A549 (cell line): ENCODE results near the gene SMIM32. TPM values are rescaled to one million over a fixed set of nuclear protein-coding genes. Genes with fewer than 3 reads are reported as not detected.

Source experiments
- ATAC-seq, 2 experiments: fragments of 200-7000 bp in 1 of 2; fragments of >200 bp in 1 of 2; cut with Nextera tagmentation in 1 of 2; cut with Tn5 transposase in 1 of 2; 3 replicates each; pipeline versions ENCODE4 v1.8.0 to v1.9.1; 2018 to 2020; ENCODE audit warnings: mild to moderate bottlenecking in 1 of 2, moderate library complexity in 1 of 2
- CTCF ChIA-PET: fragments of 300-600 bp; sonication (Branson Sonifier 250); formaldehyde crosslinking; extraction: SDS; loops from one replicate; lab custom pipeline; 2021; ENCODE audit warnings: antibody characterized with exemption, inconsistent platforms; lab: Yijun Ruan, JAX
- POLR2A ChIA-PET: fragments of 350-600 bp; formaldehyde crosslinking; extraction: SDS; loops from one replicate; lab custom pipeline; 2021; ENCODE audit warnings: antibody characterized with exemption, inconsistent platforms; lab: Yijun Ruan, JAX
- DNase-seq, 2 experiments: peaks; one replicate each; pipeline versions ENCODE4 v3.0.0 to v3.0.0-alpha.2; 2011 to 2016; ENCODE audit warnings: low read depth in 1 of 2, low spot score in 1 of 2
- FAIRE-seq: peaks from 2 replicates; lab custom pipeline; 2011; peaks lifted over from hg19 to GRCh38; lab: Jason Lieb, UNC
- H3K27ac ChIP-seq, 2 experiments: fragments of >200 bp; sonication (Bioruptor Twin); formaldehyde crosslinking; 3 replicates each; pipeline ENCODE4 v1.5.1; 2016 to 2017
- H3K4me1 ChIP-seq: fragments of >200 bp; sonication (Bioruptor Twin); formaldehyde crosslinking; 3 replicates; pipeline ENCODE4 v1.6.1; 2016
- H3K4me2 ChIP-seq: fragments of >200 bp; sonication (Bioruptor Twin); formaldehyde crosslinking; 3 replicates; pipeline ENCODE4 v1.6.1; 2016
- H3K4me3 ChIP-seq: fragments of >200 bp; sonication (Bioruptor Twin); formaldehyde crosslinking; 3 replicates; pipeline ENCODE4 v1.5.1; 2016
- H3K9me3 ChIP-seq: fragments of >200 bp; sonication (Bioruptor Twin); formaldehyde crosslinking; 3 replicates; pipeline ENCODE4 v1.6.1; 2016
- ATOH8 ChIP-seq: fragments of 250-450 bp; sonication (Bioruptor Pico); IDR thresholded peaks from 2 replicates; pipeline ENCODE4 v1.5.0; 2020; ENCODE audit warnings: low read depth, mild to moderate bottlenecking, moderate library complexity
- BHLHE40 ChIP-seq: IDR thresholded peaks from 2 replicates; pipeline ENCODE4 v1.6.1; 2012; ENCODE audit warnings: low read depth, low read length, inconsistent platforms
- CBX8 ChIP-seq: fragments of 200-600 bp; sonication (generic); IDR thresholded peaks from 2 replicates; pipeline ENCODE4 v1.6.1; 2016
- CTCF ChIP-seq: fragments of >200 bp; sonication (Bioruptor Twin); formaldehyde crosslinking; IDR thresholded peaks from 3 replicates; pipeline ENCODE4 v1.5.1; 2016
- E2F6 ChIP-seq: IDR thresholded peaks from 2 replicates; pipeline ENCODE4 v1.6.1; 2012; ENCODE audit warnings: low read depth, borderline replicate concordance
- EHMT2 ChIP-seq: fragments of 200-600 bp; sonication (generic); IDR thresholded peaks from 2 replicates; pipeline ENCODE4 v1.6.1; 2016; ENCODE audit warnings: antibody characterized with exemption, low read depth, mild to moderate bottlenecking, moderate library complexity
- EP300 ChIP-seq, 2 experiments: fragments of >200 bp; sonication (Bioruptor Twin); formaldehyde crosslinking; IDR thresholded peaks; 2 replicates in 1 of 2; 3 replicates in 1 of 2; pipeline ENCODE4 v1.6.1; 2016 to 2017
- FOXS1 ChIP-seq: fragments of 250-450 bp; sonication (Bioruptor Pico); IDR thresholded peaks from 2 replicates; pipeline ENCODE4 v1.5.0; 2020; ENCODE audit warnings: mild to moderate bottlenecking, moderate library complexity
- HDAC2 ChIP-seq: fragments of 200-600 bp; sonication (generic); IDR thresholded peaks from 2 replicates; pipeline ENCODE4 v1.6.1; 2016
- HEYL ChIP-seq: fragments of 250-450 bp; sonication (Bioruptor Pico); IDR thresholded peaks from 2 replicates; pipeline ENCODE4 v1.8.0; 2021; ENCODE audit warnings: mild to moderate bottlenecking, moderate library complexity
- HMGXB4 ChIP-seq: fragments of 250-450 bp; sonication (Bioruptor Pico); IDR thresholded peaks from 2 replicates; pipeline ENCODE4 v1.5.0; 2021; ENCODE audit warnings: mild to moderate bottlenecking, moderate library complexity, borderline replicate concordance
- HOXB5 ChIP-seq: fragments of 250-450 bp; sonication (Bioruptor Pico); IDR thresholded peaks from 2 replicates; pipeline ENCODE4 v1.5.0; 2020; ENCODE audit warnings: mild to moderate bottlenecking, moderate library complexity
- JUNB ChIP-seq: fragments of >200 bp; sonication (Bioruptor Twin); formaldehyde crosslinking; IDR thresholded peaks from 2 replicates; pipeline ENCODE4 v1.6.1; 2016
- MAFK ChIP-seq: fragments of 450-650 bp; IDR thresholded peaks from 2 replicates; pipeline ENCODE4 v1.6.1; 2014; ENCODE audit not compliant: partially characterized antibody
- NFE2L2 ChIP-seq: fragments of 150-350 bp; conservative IDR thresholded peaks from 2 replicates; pipeline ENCODE4 v1.6.1; 2014; ENCODE audit warnings: low read length
- NPAS2 ChIP-seq: fragments of 250-450 bp; sonication (Bioruptor Pico); IDR thresholded peaks from 2 replicates; pipeline ENCODE4 v1.8.0; 2022; ENCODE audit warnings: mild to moderate bottlenecking, moderate library complexity, borderline replicate concordance
- RAD21 ChIP-seq, 2 experiments: fragments of >200 bp in 1 of 2; sonication (Bioruptor Twin) in 1 of 2; formaldehyde crosslinking in 1 of 2; IDR thresholded peaks in 1 of 2; conservative IDR thresholded peaks in 1 of 2; 2 replicates in 1 of 2; 3 replicates in 1 of 2; pipeline ENCODE4 v1.6.1; 2012 to 2018; ENCODE audit warnings: inconsistent platforms in 1 of 2
- RNF2 ChIP-seq: fragments of 200-600 bp; sonication (generic); IDR thresholded peaks from 2 replicates; pipeline ENCODE4 v1.6.1; 2016; ENCODE audit warnings: low read depth, mild to moderate bottlenecking, antibody characterized with exemption, moderate library complexity, borderline replicate concordance
- SMC3 ChIP-seq: fragments of >200 bp; sonication (Bioruptor Twin); formaldehyde crosslinking; IDR thresholded peaks from 3 replicates; pipeline ENCODE4 v1.6.1; 2018; ENCODE audit warnings: inconsistent platforms
- TP53 ChIP-seq: fragments of 250-450 bp; sonication (Bioruptor Pico); IDR thresholded peaks from 2 replicates; pipeline ENCODE4 v1.5.0; 2021; ENCODE audit warnings: mild to moderate bottlenecking, moderate library complexity
- USF2 ChIP-seq: fragments of 450-650 bp; IDR thresholded peaks from 2 replicates; pipeline ENCODE4 v1.6.1; 2014; ENCODE audit warnings: antibody characterized with exemption
- ZFP36 ChIP-seq: fragments of 450-650 bp; IDR thresholded peaks from 2 replicates; pipeline ENCODE4 v1.6.1; 2014; ENCODE audit warnings: borderline replicate concordance; ENCODE audit not compliant: partially characterized antibody
- WGBS: methylation state at CpG from one replicate; pipeline ENCODE4 v1.1.6; 2017; ENCODE audit errors: missing lambda C conversion rate; 5-methylcytosine and 5-hydroxymethylcytosine counted together
- polyA plus RNA-seq, 4 experiments: library from polyadenylated mRNA; depleted of rRNA in 3 of 4; stranded (reverse); fragments of >200 nt; fragmentation: RNase III in 1 of 4; extraction: RNeasy Plus Mini Kit Qiagen cat#74134 plus additional on column Dnase treatment in 1 of 4; gene quantifications; 2 replicates in 3 of 4; 3 replicates in 1 of 4; pipeline ENCODE4 v1.2.3, GENCODE V29; 2011 to 2017

Gene SMIM32
- polyA plus RNA-seq, 2 of the 4 experiments (the other 2 are of a cell fraction): not detected

GRCh38 chr5:136147632-136148031, 45.3 kb downstream of the SMIM32 start:
- ChIA-PET CTCF (interaction anchor here (2.7 kb wide), 1 partner anchor 9 kb away, joined by 8 read pairs; no protein-coding TSS in a partner anchor), POLR2A (no interaction called here)
- no peak overlapping the region for H3K4me3 ChIP-seq
- no peak for TF ChIP-seq HOXB5 (CRISPR knock-in tag)
- TF ChIP-seq EHMT2: no peak
- no peak for TF ChIP-seq E2F6
- TF ChIP-seq USF2: no peak
- no peak for TF ChIP-seq EP300 (IDR thresholded peaks at IDR 0.05)
- TF ChIP-seq MAFK: no peak
- no peak for TF ChIP-seq TP53 (CRISPR knock-in tag)
- no peak for TF ChIP-seq JUNB
- TF ChIP-seq NFE2L2: no peak
- no peak for TF ChIP-seq HMGXB4
- no peak for TF ChIP-seq FOXS1
- no peak for TF ChIP-seq CTCF
- no peak overlapping the region for H3K27ac ChIP-seq
- FAIRE-seq (no peak), DNase-seq (no peak), ATAC-seq (no peak)
- peaks cover 42% of the 10 kb centered on the region for H3K4me1 ChIP-seq
- H3K4me2 ChIP-seq: no peak overlapping the region
- H3K9me3 ChIP-seq: no peaks in the 10 kb centered on the region

- POLR2A ChIA-PET: no interaction called here
- 76% methylated on average over 3 of the region's 3 CpGs for WGBS
- no peak overlapping the region for H3K27ac ChIP-seq
- peaks cover 43% of the 10 kb centered on the region for H3K4me1 ChIP-seq
- no peak for FAIRE-seq
- ATAC-seq: no peak
- H3K9me3 ChIP-seq: no peaks in the 10 kb centered on the region
- no peak for DNase-seq
- CTCF ChIA-PET: interaction anchor here (1.2 to 2.7 kb wide), 3 partner anchors 8 to 28 kb away, joined by 5 to 8 read pairs (median 7); no protein-coding TSS in a partner anchor
- H3K4me2 ChIP-seq: no peak overlapping the region
- no peak overlapping the region for H3K4me3 ChIP-seq
- TF ChIP-seq NPAS2 (no peak), SMC3 (no peak), ATOH8 (CRISPR knock-in tag) (no peak), TP53 (CRISPR knock-in tag) (no peak), HEYL (CRISPR knock-in tag) (no peak), CBX8 (no peak), MAFK (no peak), HOXB5 (CRISPR knock-in tag) (no peak), RNF2 (no peak), BHLHE40 (no peak)
Measured at GRCh38 chr5:136146201-136146600, 46.8 kb downstream of the SMIM32 start.

- no peak for DNase-seq
- ChIA-PET CTCF (interaction anchor here (0.6 to 2.4 kb wide), 2 partner anchors 9 to 92 kb away, joined by 4 to 5 read pairs; no protein-coding TSS in a partner anchor), POLR2A (no interaction called here)
- no peak for ATAC-seq
- H3K27ac ChIP-seq: no peak overlapping the region
- H3K4me2 ChIP-seq: no peak overlapping the region
- no peak for TF ChIP-seq RAD21 (conservative IDR thresholded peaks at IDR 0.05 in 1 of 2, IDR thresholded peaks at IDR 0.05 in 1 of 2)
- TF ChIP-seq NFE2L2: no peak
- no peak for TF ChIP-seq ZFP36
- TF ChIP-seq RNF2: no peak
- no peak for TF ChIP-seq HDAC2
- WGBS: 75% methylated on average over 2 of the region's 2 CpGs
- no peak for FAIRE-seq
- no peak overlapping the region for H3K4me3 ChIP-seq
- peaks cover 38% of the 10 kb centered on the region for H3K4me1 ChIP-seq
- no peaks in the 10 kb centered on the region for H3K9me3 ChIP-seq
Measured at GRCh38 chr5:136145030-136145429, 47.9 kb downstream of the SMIM32 start.
